Epithelial cell of esophagus (primary cell): Measurements from ENCODE around the gene GRIK3.

ENCODE experiments used
- DNase-seq: peaks from one replicate; pipeline ENCODE4 v3.0.0; 2010; ENCODE audit warnings: low read depth
- H3K4me3 ChIP-seq: 2 replicates; pipeline ENCODE4 v1.5.1; 2011; ENCODE audit warnings: mild to moderate bottlenecking, low read length, control low read depth
- TF ChIP-seq, protein P1 (sequence below): IDR thresholded peaks from 2 replicates; pipeline ENCODE4 v1.5.1; 2011; ENCODE audit warnings: low read depth, mild to moderate bottlenecking, low read length, control low read depth, inconsistent platforms; ENCODE audit not compliant: insufficient read depth; ENCODE audit errors: missing control alignments

The GRIK3 gene

DNA sequence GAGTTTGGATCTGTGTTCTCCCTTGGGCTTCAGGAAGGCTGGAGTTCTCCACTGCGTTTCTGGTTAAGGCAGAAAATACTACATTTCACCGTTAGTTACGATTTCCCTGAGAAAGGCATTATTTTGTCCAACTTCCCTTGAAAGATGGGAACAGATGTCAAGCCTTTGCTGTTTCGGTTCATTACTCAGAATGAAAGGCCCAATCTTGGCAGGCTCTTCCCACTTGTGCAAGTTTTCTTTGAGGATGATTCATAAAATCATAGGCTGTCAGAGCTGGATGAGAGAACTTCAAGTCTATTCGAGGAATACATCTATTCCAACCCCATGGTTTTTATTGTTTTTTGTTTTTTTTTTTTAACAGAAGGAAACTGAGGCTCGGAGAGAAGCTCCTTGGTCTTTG is 205.2 kb downstream of the GRIK3 start:
- no peak for DNase-seq
- no peak overlapping the region for H3K4me3 ChIP-seq
- TF ChIP-seq, protein P1, sequence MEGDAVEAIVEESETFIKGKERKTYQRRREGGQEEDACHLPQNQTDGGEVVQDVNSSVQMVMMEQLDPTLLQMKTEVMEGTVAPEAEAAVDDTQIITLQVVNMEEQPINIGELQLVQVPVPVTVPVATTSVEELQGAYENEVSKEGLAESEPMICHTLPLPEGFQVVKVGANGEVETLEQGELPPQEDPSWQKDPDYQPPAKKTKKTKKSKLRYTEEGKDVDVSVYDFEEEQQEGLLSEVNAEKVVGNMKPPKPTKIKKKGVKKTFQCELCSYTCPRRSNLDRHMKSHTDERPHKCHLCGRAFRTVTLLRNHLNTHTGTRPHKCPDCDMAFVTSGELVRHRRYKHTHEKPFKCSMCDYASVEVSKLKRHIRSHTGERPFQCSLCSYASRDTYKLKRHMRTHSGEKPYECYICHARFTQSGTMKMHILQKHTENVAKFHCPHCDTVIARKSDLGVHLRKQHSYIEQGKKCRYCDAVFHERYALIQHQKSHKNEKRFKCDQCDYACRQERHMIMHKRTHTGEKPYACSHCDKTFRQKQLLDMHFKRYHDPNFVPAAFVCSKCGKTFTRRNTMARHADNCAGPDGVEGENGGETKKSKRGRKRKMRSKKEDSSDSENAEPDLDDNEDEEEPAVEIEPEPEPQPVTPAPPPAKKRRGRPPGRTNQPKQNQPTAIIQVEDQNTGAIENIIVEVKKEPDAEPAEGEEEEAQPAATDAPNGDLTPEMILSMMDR: no peak

DNA sequence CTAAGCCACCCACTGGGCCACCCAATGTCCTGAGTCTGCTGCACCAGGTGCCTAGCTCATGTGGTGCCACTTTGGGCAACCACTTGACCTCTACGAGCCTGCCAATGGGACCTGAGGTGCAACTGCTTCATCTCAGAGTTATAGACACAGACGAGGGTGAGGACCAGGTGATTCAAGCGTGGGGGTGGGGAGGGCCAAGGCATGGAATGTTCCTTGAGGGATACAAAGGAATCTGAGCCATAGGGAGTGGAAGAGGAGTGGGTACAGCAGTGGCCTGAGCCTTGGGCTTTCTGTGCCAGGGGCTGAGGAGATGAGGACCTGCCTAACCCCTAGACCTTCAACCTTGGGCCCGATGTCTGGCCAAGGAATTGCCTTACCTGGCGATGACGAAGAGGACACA is 209.1 kb downstream of the GRIK3 start:
- TF ChIP-seq, protein P1: no peak
- no peak overlapping the region for H3K4me3 ChIP-seq
- DNase-seq: no peak

DNA sequence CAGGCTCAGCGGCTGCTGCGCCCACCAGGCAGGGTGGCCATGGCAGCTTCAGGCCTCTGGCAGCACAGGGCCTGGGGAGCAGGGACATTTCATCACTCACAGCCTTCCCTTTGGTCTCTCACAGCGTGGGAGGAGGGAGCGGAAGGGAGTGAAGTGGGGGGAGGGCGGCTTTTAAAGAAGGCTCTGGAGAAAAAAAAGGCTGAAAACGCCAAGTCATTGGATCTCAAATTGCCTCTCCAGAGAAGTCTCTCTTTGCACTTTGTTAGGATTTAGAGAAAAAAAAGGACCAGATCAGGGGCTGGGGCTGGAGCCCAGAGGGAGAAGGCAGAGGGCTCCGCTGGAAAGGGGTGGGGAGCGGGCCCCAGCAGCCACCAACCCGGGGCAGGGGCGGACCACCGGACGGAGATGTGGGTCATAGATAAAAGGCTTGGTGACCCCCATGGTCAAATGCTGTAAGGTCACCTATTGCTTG is 209.9 kb downstream of the GRIK3 start:
- DNase-seq: no peak
- H3K4me3 ChIP-seq: no peak overlapping the region
- TF ChIP-seq, protein P1: no peak

DNA sequence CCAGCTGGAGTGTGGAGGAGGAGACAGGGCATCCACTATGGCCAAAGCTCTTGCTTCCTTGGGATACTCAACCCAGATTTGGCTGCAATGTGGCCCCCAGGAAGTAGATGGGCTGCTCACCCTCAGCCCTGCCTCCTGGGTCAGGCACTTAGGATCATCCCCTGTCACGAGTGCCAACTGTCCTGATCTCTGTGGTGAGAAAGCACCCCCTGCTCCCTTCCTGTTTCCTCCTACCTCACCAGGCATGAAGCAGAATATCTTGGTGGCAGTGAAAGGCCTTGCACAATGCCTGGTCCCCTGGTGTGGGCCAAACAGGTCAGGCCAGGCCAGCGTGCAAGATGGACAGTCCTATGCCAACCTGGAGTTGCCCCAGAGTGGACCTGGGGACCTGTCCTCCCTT is 211.7 kb downstream of the GRIK3 start:
- DNase-seq: no peak
- TF ChIP-seq, protein P1: no peak
- H3K4me3 ChIP-seq: no peak overlapping the region

DNA sequence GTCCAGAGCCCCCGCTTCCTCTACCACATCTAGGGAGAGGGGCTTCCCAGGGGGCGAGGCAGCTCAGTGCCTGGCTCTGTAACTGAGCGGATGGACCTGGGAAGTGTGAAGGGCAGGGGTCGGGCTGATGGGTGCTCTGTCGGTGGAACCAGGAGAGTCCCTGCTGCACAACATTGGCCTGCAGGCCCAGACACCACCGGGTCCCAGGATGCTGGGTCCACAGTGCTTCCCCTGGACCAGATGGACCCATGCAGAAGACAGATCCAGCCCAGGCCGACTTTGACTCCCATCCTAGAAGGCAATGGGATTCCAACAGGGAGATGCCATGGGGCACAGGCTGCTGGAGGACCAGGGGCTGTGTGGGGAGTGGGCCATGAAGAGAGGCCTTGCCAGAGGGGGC is 212.9 kb downstream of the GRIK3 start:
- no peak overlapping the region for H3K4me3 ChIP-seq
- TF ChIP-seq, protein P1: no peak
- no peak for DNase-seq

DNA sequence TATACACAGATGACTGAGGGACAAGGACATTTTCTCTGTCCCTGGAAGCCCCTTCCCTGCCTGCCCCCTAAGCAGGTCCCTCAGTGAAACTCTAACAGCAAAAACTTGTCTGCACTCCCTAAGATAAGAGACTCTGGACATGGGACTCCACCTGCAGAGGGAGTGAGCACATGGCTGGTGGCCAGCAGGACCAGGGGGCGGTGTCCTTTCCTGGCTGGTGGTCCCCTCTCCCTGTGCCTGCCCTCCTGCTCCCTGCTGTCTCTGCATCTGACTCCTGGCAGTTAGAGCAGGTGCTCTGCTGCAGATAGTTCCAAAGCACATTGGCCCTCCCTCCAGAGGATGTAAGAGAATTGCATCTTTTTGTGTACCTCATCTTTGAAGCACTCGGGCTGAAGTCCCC is 215.5 kb downstream of the GRIK3 start:
- TF ChIP-seq, protein P1: no peak
- no peak overlapping the region for H3K4me3 ChIP-seq
- no peak for DNase-seq

DNA sequence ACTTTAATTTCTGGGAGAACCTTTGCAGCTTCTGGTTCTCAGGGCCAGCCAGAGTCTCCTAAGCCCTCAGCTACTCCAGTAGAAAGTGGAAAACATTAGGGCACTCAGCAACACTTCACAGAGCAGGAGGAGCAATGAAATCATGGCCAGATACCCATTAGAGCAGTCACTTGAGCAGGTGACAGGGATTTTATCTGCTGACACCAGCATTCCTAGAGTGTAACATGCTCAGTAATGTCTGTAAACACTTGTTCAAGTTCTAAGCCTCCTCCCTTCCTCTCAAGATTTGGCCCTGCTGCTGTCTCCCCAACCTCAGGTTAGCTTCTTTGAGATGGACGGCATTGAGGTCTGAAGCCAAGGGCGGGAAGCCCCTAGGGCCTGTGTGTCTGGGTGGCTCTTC is 218.0 kb downstream of the GRIK3 start:
- no peak overlapping the region for H3K4me3 ChIP-seq
- DNase-seq: no peak
- TF ChIP-seq, protein P1: no peak
